SK-N-SH (cell line): ENCODE measurements around the gene COL23A1.

Experiments used
- CHD2 ChIP-seq: fragments of 150-350 bp; IDR thresholded peaks from 2 replicates; pipeline ENCODE4 v1.6.1; 2018; ENCODE audit warnings: low read length; ENCODE audit not compliant: partially characterized antibody
- EZH2phosphoT487 ChIP-seq: fragments of 200-600 bp; sonication (generic); IDR thresholded peaks from 2 replicates; pipeline ENCODE4 v1.6.1; 2017; ENCODE audit warnings: low read depth, mixed run types, mild to moderate bottlenecking, antibody characterized with exemption, moderate library complexity, borderline replicate concordance
- NFIC ChIP-seq: IDR thresholded peaks from 2 replicates; pipeline ENCODE4 v1.4.0; 2012; ENCODE audit warnings: borderline replicate concordance
- POLR2AphosphoS5 ChIP-seq: IDR thresholded peaks from 2 replicates; pipeline ENCODE4 v1.6.1; 2012; ENCODE audit warnings: low read depth, low read length
- RFX5 ChIP-seq: IDR thresholded peaks from 2 replicates; pipeline ENCODE4 v1.6.1; 2012; ENCODE audit warnings: mild to moderate bottlenecking, improper control_type of control experiment, low read length
- TAF1 ChIP-seq: IDR thresholded peaks from 2 replicates; pipeline ENCODE4 v1.6.1; 2012; ENCODE audit warnings: low read depth, mild to moderate bottlenecking, low read length, moderate library complexity, borderline replicate concordance
- YY1 ChIP-seq: IDR thresholded peaks from 2 replicates; pipeline ENCODE4 v1.4.0; 2012; ENCODE audit warnings: low read depth, mild to moderate bottlenecking
- TF ChIP-seq, protein P1 (sequence below): fragments of 200-600 bp; sonication (generic); IDR thresholded peaks from 2 replicates; pipeline ENCODE4 v1.6.1; 2017; ENCODE audit warnings: antibody characterized with exemption, mild to moderate bottlenecking, moderate library complexity
- TF ChIP-seq, protein P2 (sequence below): IDR thresholded peaks from 2 replicates; pipeline ENCODE4 v1.6.1; 2012; ENCODE audit warnings: mild to moderate bottlenecking, low read depth, low read length, moderate library complexity

DNA sequence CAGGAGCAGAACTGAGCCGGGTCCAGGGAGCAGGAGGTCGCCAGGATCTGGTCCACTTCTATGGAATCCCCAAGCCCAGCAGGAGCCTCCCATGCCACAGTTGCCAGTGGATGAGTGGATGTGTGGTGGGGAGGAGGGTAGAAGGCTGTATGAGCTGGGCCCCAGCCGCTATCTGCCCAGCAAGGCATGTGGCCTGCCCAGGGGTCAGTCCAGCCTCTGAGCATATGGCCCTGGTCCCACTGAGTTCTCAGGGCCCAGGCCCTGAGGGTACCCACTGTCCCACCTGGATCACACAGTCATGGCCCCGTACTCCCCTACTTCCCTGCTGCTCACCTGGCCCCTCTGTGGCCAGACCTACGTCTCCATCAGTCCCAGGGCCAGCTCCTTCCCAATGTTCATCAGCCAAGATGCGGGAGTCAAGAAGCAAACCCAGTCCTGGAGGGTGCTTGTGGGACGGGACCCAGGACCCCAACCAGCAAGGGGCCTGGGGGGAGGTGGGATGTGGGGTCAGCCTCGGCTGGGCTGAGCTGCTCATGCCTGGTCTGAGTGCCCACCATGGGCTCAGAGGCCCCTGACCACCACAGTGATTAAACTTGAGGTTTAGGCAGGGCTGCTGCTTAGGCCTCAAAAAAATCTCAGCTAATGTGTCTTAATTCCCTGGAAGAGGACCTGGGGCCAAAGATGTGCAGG lies 152.7 kb downstream of the COL23A1 start:
- TF ChIP-seq NFIC, result no peak
- TF ChIP-seq, protein P1, sequence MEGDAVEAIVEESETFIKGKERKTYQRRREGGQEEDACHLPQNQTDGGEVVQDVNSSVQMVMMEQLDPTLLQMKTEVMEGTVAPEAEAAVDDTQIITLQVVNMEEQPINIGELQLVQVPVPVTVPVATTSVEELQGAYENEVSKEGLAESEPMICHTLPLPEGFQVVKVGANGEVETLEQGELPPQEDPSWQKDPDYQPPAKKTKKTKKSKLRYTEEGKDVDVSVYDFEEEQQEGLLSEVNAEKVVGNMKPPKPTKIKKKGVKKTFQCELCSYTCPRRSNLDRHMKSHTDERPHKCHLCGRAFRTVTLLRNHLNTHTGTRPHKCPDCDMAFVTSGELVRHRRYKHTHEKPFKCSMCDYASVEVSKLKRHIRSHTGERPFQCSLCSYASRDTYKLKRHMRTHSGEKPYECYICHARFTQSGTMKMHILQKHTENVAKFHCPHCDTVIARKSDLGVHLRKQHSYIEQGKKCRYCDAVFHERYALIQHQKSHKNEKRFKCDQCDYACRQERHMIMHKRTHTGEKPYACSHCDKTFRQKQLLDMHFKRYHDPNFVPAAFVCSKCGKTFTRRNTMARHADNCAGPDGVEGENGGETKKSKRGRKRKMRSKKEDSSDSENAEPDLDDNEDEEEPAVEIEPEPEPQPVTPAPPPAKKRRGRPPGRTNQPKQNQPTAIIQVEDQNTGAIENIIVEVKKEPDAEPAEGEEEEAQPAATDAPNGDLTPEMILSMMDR, result no peak
- TF ChIP-seq EZH2phosphoT487, result no peak
- no peak for TF ChIP-seq CHD2
- TF ChIP-seq TAF1, result no peak
- no peak for TF ChIP-seq YY1
- TF ChIP-seq RFX5, result no peak
- TF ChIP-seq, protein P2, sequence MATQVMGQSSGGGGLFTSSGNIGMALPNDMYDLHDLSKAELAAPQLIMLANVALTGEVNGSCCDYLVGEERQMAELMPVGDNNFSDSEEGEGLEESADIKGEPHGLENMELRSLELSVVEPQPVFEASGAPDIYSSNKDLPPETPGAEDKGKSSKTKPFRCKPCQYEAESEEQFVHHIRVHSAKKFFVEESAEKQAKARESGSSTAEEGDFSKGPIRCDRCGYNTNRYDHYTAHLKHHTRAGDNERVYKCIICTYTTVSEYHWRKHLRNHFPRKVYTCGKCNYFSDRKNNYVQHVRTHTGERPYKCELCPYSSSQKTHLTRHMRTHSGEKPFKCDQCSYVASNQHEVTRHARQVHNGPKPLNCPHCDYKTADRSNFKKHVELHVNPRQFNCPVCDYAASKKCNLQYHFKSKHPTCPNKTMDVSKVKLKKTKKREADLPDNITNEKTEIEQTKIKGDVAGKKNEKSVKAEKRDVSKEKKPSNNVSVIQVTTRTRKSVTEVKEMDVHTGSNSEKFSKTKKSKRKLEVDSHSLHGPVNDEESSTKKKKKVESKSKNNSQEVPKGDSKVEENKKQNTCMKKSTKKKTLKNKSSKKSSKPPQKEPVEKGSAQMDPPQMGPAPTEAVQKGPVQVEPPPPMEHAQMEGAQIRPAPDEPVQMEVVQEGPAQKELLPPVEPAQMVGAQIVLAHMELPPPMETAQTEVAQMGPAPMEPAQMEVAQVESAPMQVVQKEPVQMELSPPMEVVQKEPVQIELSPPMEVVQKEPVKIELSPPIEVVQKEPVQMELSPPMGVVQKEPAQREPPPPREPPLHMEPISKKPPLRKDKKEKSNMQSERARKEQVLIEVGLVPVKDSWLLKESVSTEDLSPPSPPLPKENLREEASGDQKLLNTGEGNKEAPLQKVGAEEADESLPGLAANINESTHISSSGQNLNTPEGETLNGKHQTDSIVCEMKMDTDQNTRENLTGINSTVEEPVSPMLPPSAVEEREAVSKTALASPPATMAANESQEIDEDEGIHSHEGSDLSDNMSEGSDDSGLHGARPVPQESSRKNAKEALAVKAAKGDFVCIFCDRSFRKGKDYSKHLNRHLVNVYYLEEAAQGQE, result no peak
- TF ChIP-seq POLR2AphosphoS5, result no peak
